Muscle of leg (tissue), 11 donors: ENCODE data around the gene GSTA1. TPM values are rescaled to one million over a fixed set of nuclear protein-coding genes. Genes with fewer than 3 reads are reported as not detected.
"Not testable (repeated sequence)": the region's sequence is repeated elsewhere in the genome, so short reads cannot be mapped to it uniquely, and the experiment has no call there.

ENCODE experiments used
- DNase-seq: peaks from one replicate; pipeline ENCODE4 v3.0.0; 2013
- H3K27ac ChIP-seq: one replicate; pipeline ENCODE4 v1.5.1; 2013; ENCODE audit warnings: mild to moderate bottlenecking, low read length, control low read depth
- H3K27me3 ChIP-seq: one replicate; pipeline ENCODE4 v1.6.1; 2013; ENCODE audit warnings: low read length; ENCODE audit not compliant: control insufficient read depth, insufficient read depth
- H3K36me3 ChIP-seq: one replicate; pipeline ENCODE4 v1.6.1; 2013; ENCODE audit warnings: low read length; ENCODE audit not compliant: control insufficient read depth, insufficient read depth
- H3K4me1 ChIP-seq: one replicate; pipeline ENCODE4 v1.6.1; 2013; ENCODE audit warnings: low read length; ENCODE audit not compliant: control insufficient read depth, insufficient read depth
- H3K4me3 ChIP-seq: one replicate; pipeline ENCODE4 v1.5.1; 2013; ENCODE audit warnings: low read length, control low read depth
- H3K9me3 ChIP-seq: replicated peaks from 2 replicates; pipeline ENCODE4 v1.6.1; 2013; ENCODE audit warnings: low read depth, low read length; ENCODE audit not compliant: control insufficient read depth
- WGBS: methylation state at CpG from one replicate; pipeline ENCODE4 v1.1.5; 2013; ENCODE audit warnings: missing lambda C conversion rate; ENCODE audit not compliant: insufficient coverage; 5-methylcytosine and 5-hydroxymethylcytosine counted together
- polyA plus RNA-seq, 8 donors: library from polyadenylated mRNA; unstranded; fragments of 120-200 nt; gene quantifications; one replicate each; pipeline versions ENCODE4 v1.2.1 to v1.2.3, GENCODE V29; 2013; ENCODE audit warnings: inconsistent platforms in 1 of 8, low replicate concordance in 1 of 8; ENCODE audit not compliant: insufficient read length in 8 of 8, insufficient read depth in 1 of 8
- total RNA-seq: library from RNA; stranded (reverse); fragments of 120-200 nt; gene quantifications from one replicate; pipeline ENCODE4 v1.2.4, GENCODE V29; 2013

GSTA1 gene
- total and polyA plus RNA-seq, 9 donors: 0.15 to 25.5 (median 0.60) TPM; not detected in 2

- Histone ChIP-seq H3K4me1 (no peaks in the 10 kb centered on the region), H3K36me3 (no peaks in the 10 kb centered on the region), H3K27me3 (no peaks in the 10 kb centered on the region), H3K9me3 (peaks cover 2% of the 10 kb centered on the region), H3K27ac (no peak overlapping the region), H3K4me3 (no peak overlapping the region)
- no peak for DNase-seq
- 90% methylated on average over 28 of the region's 37 CpGs for WGBS
Observed at GRCh38 chr6:52829046-52829817, 25.6 kb upstream of the GSTA1 start.

GRCh38 chr6:52828621-52829020 lies 25.0 kb upstream of the GSTA1 start:
- H3K27ac ChIP-seq, H3K4me3 ChIP-seq, H3K9me3 ChIP-seq, H3K27me3 ChIP-seq, H3K4me1 ChIP-seq, DNase-seq, H3K36me3 ChIP-seq: not testable (repeated sequence)
- WGBS: 100% methylated on average over 1 of the region's 4 CpGs

DNA sequence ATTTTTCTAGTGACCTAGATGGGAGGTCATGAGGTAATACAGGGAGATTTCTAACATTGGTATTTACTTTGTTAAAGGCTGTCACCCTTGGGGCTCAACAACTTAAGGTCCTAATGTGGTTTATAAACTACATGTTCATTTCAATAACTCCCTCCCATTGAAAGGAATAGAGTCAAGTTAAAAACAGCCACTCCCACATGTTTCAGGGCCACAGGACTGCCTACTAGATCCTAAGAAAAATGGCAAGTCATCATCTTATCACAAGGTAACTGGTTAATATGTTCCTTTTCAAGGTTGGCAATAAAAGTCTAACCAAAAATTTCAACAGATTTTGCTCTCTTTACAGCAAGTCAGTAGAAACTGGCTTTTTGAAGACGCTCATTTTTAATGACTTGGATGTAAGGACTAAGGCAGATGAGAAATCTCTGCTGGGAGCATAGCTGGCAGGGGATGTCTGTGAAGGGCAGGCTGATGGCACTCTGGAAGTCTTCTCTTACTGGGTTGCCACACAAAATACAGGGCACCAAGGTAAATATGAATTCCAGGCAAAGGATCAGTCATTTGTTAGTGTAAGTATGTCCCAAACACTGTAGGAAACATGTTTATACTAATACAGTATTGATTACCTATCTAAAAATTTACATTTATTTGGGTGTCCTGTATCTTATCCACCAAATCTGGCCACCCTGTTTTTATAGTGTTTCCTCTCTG lies 23.6 kb upstream of the GSTA1 start:
- H3K9me3 ChIP-seq, H3K27me3 ChIP-seq, DNase-seq, H3K36me3 ChIP-seq, H3K27ac ChIP-seq, H3K4me3 ChIP-seq, H3K4me1 ChIP-seq: not testable (repeated sequence)
- no CpG with 5 or more reads among the region's 1 CpG for WGBS

GRCh38 chr6:52826513-52826912 lies 22.9 kb upstream of the GSTA1 start:
- no peak overlapping the region for H3K4me3 ChIP-seq
- no peak overlapping the region for H3K27ac ChIP-seq
- no peaks in the 10 kb centered on the region for H3K36me3 ChIP-seq
- no peaks in the 10 kb centered on the region for H3K27me3 ChIP-seq
- DNase-seq: no peak
- WGBS: no CpG with 5 or more reads among the region's 1 CpG
- no peaks in the 10 kb centered on the region for H3K4me1 ChIP-seq
- peaks cover 2% of the 10 kb centered on the region for H3K9me3 ChIP-seq

GRCh38 chr6:52825900-52826459 lies 22.4 kb upstream of the GSTA1 start:
- not testable (repeated sequence) for H3K27ac ChIP-seq, H3K9me3 ChIP-seq, H3K4me3 ChIP-seq, H3K27me3 ChIP-seq, H3K4me1 ChIP-seq, H3K36me3 ChIP-seq, DNase-seq
- WGBS: no CpG with 5 or more reads among the region's 4 CpGs

GRCh38 chr6:52825270-52825793 lies 21.7 kb upstream of the GSTA1 start:
- not testable (repeated sequence) for H3K9me3 ChIP-seq

GRCh38 chr6:52821842-52822241 lies 18.2 kb upstream of the GSTA1 start:
- Histone ChIP-seq H3K9me3 (no peaks in the 10 kb centered on the region), H3K4me3 (no peak overlapping the region), H3K4me1 (no peaks in the 10 kb centered on the region), H3K27ac (no peak overlapping the region), H3K27me3 (no peaks in the 10 kb centered on the region), H3K36me3 (no peaks in the 10 kb centered on the region)
- WGBS: 80% methylated on average over 1 of the region's 1 CpG
- DNase-seq: no peak

More at GRCh38 chr6:52825270-52825793, 21.7 kb upstream of the GSTA1 start:
- not testable (repeated sequence) for H3K4me1 ChIP-seq, H3K27ac ChIP-seq, H3K4me3 ChIP-seq, DNase-seq, H3K27me3 ChIP-seq, H3K36me3 ChIP-seq
- WGBS: 89% methylated on average over 20 of the region's 25 CpGs

DNA sequence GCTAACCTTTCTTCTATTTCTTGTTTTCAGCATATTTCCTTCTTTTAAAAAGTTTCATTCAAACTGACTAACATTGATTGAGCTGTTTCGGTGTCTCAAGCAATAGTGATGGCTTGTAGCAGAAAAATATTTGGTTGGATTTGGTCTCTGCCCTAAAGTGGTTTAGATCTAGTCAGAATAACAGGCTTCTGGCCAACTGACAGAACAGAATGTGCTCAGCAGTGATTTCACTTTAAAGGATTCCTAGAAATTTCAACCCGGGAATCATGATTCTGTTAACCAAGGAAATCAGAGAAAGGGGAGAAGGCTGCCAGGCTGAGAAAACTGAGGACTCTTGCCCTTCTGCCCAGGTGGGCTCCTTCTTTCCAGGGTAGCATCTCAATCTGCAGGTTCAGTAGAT lies 16.6 kb upstream of the GSTA1 start:
- Histone ChIP-seq H3K27me3 (no peaks in the 10 kb centered on the region), H3K4me3 (no peak overlapping the region), H3K27ac (no peak overlapping the region), H3K4me1 (no peaks in the 10 kb centered on the region), H3K9me3 (no peaks in the 10 kb centered on the region), H3K36me3 (no peaks in the 10 kb centered on the region)
- DNase-seq: no peak
- WGBS: 67% methylated on average over 2 of the region's 2 CpGs

- no peak overlapping the region for H3K4me3 ChIP-seq
- no peaks in the 10 kb centered on the region for H3K36me3 ChIP-seq
- WGBS: 0% methylated on average over 2 of the region's 15 CpGs
- no peaks in the 10 kb centered on the region for H3K27me3 ChIP-seq
- no peaks in the 10 kb centered on the region for H3K4me1 ChIP-seq
- H3K9me3 ChIP-seq: no peaks in the 10 kb centered on the region
- H3K27ac ChIP-seq: no peak overlapping the region
- peak; percentile 15 for DNase-seq
Observed at GRCh38 chr6:52815167-52816092, 11.8 kb upstream of the GSTA1 start.
